IMR-90 (cell line): Measurements from ENCODE around the gene DNAJC2.

Source experiments
- BHLHE40 ChIP-seq: fragments of 150-350 bp; IDR thresholded peaks from 2 replicates; pipeline ENCODE4 v1.6.1; 2016; ENCODE audit warnings: mild to moderate bottlenecking, low read depth, low read length
- CEBPB ChIP-seq: IDR thresholded peaks from 2 replicates; pipeline ENCODE4 v1.6.1; 2012; ENCODE audit warnings: low read depth, low read length, improper control_type of control experiment
- CHD1 ChIP-seq: IDR thresholded peaks from 2 replicates; pipeline ENCODE4 v1.6.1; 2012; ENCODE audit warnings: low read depth, low read length, improper control_type of control experiment
- MAFK ChIP-seq: IDR thresholded peaks from 2 replicates; pipeline ENCODE4 v1.6.1; 2012; ENCODE audit warnings: low read depth, low read length, improper control_type of control experiment
- MXI1 ChIP-seq: IDR thresholded peaks from 2 replicates; pipeline ENCODE4 v1.6.1; 2012; ENCODE audit warnings: low read depth, mild to moderate bottlenecking, low read length, moderate library complexity, borderline replicate concordance
- POLR2A ChIP-seq: IDR thresholded peaks from 2 replicates; pipeline ENCODE4 v1.6.1; 2012; ENCODE audit warnings: mild to moderate bottlenecking, low read depth, low read length
- RAD21 ChIP-seq: IDR thresholded peaks from 2 replicates; pipeline ENCODE4 v1.6.1; 2012; ENCODE audit warnings: low read length, improper control_type of control experiment
- RCOR1 ChIP-seq: IDR thresholded peaks from 2 replicates; pipeline ENCODE4 v1.6.1; 2012; ENCODE audit warnings: mild to moderate bottlenecking, low read length, improper control_type of control experiment; ENCODE audit not compliant: insufficient replicate concordance
- RFX5 ChIP-seq: IDR thresholded peaks from 2 replicates; pipeline ENCODE4 v1.8.0; 2012; ENCODE audit warnings: low read depth, mild to moderate bottlenecking, low read length, moderate library complexity
- SMC3 ChIP-seq: fragments of 150-350 bp; IDR thresholded peaks from 2 replicates; pipeline ENCODE4 v1.6.1; 2016; ENCODE audit warnings: low read depth, mild to moderate bottlenecking, antibody characterized with exemption, low read length, moderate library complexity
- TF ChIP-seq, protein P1 (sequence below): fragments of 150-350 bp; IDR thresholded peaks from 2 replicates; pipeline ENCODE4 v1.6.1; 2016; ENCODE audit warnings: low read depth, mild to moderate bottlenecking, low read length, moderate library complexity, borderline replicate concordance
- TF ChIP-seq, protein P2 (sequence below): conservative IDR thresholded peaks from 2 replicates; pipeline ENCODE4 v1.5.1; 2012; ENCODE audit warnings: mild to moderate bottlenecking, low read depth, low read length, improper control_type of control experiment

DNA sequence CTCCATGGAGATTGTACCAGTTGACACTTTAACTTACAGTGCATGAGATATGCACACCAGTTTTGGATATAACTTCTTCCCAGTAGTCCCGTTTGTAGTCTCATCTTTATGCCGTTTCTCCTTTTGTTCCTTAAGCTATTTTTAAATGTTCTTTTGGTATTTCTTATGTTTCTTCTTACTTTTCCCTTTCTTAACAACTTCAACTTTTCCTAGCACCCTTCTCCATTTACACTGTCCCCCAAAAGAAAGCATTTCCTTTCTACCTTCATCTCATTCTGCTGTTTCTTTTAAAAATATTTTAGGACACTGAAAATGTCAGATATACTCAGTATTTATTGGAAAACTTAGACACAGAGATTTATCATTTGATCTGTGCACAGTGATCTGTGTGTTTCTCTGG lies 4.4 kb upstream of the DNAJC2 start:
- TF ChIP-seq, protein P1, sequence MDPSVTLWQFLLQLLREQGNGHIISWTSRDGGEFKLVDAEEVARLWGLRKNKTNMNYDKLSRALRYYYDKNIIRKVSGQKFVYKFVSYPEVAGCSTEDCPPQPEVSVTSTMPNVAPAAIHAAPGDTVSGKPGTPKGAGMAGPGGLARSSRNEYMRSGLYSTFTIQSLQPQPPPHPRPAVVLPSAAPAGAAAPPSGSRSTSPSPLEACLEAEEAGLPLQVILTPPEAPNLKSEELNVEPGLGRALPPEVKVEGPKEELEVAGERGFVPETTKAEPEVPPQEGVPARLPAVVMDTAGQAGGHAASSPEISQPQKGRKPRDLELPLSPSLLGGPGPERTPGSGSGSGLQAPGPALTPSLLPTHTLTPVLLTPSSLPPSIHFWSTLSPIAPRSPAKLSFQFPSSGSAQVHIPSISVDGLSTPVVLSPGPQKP: no peak
- TF ChIP-seq MAFK: no peak
- no peak for TF ChIP-seq POLR2A
- no peak for TF ChIP-seq CEBPB
- TF ChIP-seq, protein P2, sequence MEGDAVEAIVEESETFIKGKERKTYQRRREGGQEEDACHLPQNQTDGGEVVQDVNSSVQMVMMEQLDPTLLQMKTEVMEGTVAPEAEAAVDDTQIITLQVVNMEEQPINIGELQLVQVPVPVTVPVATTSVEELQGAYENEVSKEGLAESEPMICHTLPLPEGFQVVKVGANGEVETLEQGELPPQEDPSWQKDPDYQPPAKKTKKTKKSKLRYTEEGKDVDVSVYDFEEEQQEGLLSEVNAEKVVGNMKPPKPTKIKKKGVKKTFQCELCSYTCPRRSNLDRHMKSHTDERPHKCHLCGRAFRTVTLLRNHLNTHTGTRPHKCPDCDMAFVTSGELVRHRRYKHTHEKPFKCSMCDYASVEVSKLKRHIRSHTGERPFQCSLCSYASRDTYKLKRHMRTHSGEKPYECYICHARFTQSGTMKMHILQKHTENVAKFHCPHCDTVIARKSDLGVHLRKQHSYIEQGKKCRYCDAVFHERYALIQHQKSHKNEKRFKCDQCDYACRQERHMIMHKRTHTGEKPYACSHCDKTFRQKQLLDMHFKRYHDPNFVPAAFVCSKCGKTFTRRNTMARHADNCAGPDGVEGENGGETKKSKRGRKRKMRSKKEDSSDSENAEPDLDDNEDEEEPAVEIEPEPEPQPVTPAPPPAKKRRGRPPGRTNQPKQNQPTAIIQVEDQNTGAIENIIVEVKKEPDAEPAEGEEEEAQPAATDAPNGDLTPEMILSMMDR: no peak
- no peak for TF ChIP-seq RAD21
- no peak for TF ChIP-seq RFX5
- no peak for TF ChIP-seq MXI1
- TF ChIP-seq BHLHE40: no peak
- TF ChIP-seq CHD1: no peak
- TF ChIP-seq RCOR1: no peak
- no peak for TF ChIP-seq SMC3
